ENCODE results near the gene SH3BP1. TPM values are rescaled to one million over a fixed set of nuclear protein-coding genes. Genes with fewer than 3 reads are reported as not detected.

SH3BP1 gene
- total and polyA plus RNA-seq, 2 of the 13 experiments (the other 11 are each of a cell fraction or from before 2014, with no cell fraction given): 8.4 to 18.5 TPM

DNA sequence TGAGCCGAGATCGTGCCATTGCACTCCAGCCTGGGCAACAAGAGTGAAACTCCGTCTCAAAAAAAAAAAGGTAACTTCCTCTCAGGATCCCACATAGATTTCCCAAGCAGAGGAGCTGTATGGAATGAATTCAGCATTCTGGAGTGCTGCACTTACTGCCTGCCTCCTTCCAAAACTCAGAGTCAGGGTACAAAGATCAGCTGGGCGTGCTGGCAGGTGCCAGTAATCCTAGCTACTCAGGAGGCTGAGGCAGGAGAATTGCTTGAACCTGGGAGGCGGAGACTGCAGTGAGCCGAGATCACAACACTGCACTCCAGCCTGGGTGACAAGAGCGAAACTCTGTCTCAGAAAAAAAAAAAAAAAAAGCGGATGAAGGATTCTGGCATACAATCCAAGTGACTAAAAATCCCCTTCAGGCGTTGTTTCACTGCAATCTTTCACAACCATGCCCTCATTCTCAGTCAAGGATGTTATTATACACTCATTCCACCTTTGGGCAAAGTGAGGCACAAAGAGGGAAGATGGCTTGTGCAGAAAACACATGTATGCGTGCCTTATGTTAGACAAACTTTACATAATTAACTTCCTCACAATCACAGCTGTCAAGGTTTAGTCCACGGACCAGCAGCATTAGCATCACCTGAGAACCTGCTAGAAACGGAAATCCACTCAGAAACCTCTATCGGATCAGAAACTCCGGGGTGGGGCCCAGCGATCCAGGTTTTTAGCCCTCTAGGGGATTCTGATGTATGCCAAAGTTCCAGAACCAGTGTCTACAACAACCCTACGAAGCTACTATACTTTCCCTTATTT lies 45.5 kb downstream of the SH3BP1 start (continued):
- TF ChIP-seq MZF1 (CRISPR knock-in tag; IDR thresholded peaks at IDR 0.05; ENCODE audit: borderline replicate concordance): no peak
- TF ChIP-seq ZNF574 (CRISPR knock-in tag; IDR thresholded peaks at IDR 0.05): peak; percentile 30; the same call in 1 of the 2 replicates
- no peak for TF ChIP-seq ARNTL (CRISPR knock-in tag; IDR thresholded peaks at IDR 0.05)
- no peak for TF ChIP-seq ZNF274 (CRISPR knock-in tag; IDR thresholded peaks at IDR 0.05)
- TF ChIP-seq YEATS4 (CRISPR knock-in tag; IDR thresholded peaks at IDR 0.05; ENCODE audit: borderline replicate concordance): no peak
- no peak for TF ChIP-seq FIP1L1 (IDR thresholded peaks at IDR 0.05; ENCODE audit: borderline replicate concordance, insufficient read depth, low read depth, low read length)
- TF ChIP-seq HNF4G (IDR thresholded peaks at IDR 0.05; ENCODE audit: borderline replicate concordance, low read depth, low read length): 0 out of 2 replicates have a peak, but pooled peaks have one; percentile 16
- TF ChIP-seq HNF4G (CRISPR knock-in tag; IDR thresholded peaks at IDR 0.05; ENCODE audit: borderline replicate concordance, low read depth): no peak
- TF ChIP-seq ZNF317 (CRISPR knock-in tag; IDR thresholded peaks at IDR 0.05): 0 out of 2 replicates have a peak, but pooled peaks have one; percentile 27
- TF ChIP-seq ZNF275 (CRISPR knock-in tag; IDR thresholded peaks at IDR 0.05; ENCODE audit: borderline replicate concordance): no peak
- no peak for TF ChIP-seq ZNF256 (CRISPR knock-in tag; conservative IDR thresholded peaks at IDR 0.05)
- no peak for TF ChIP-seq SIN3B (IDR thresholded peaks at IDR 0.05; ENCODE audit: low read length)
- no peak for TF ChIP-seq SP4 (CRISPR knock-in tag; IDR thresholded peaks at IDR 0.05)
- no peak for TF ChIP-seq ZNF546 (CRISPR knock-in tag; conservative IDR thresholded peaks at IDR 0.05)
- no peak for TF ChIP-seq ZNF12 (CRISPR knock-in tag; IDR thresholded peaks at IDR 0.05)
- TF ChIP-seq ARID5B (CRISPR knock-in tag; IDR thresholded peaks at IDR 0.05): peak; percentile 34; the same call in 1 of the 2 replicates
- peak; percentile 65 for TF ChIP-seq PAXIP1 (CRISPR knock-in tag; conservative IDR thresholded peaks at IDR 0.05)

All from HepG2 (cell line).